Stimulated activated CD8-positive, alpha-beta memory T cell treated with anti-CD3 and anti-CD28 coated beads, Interleukin-2, amount 100 ng/mL, for 1 hour (primary cell): ENCODE results near the gene PARD6G.

Source experiments
- DNase-seq, 2 donors: peaks; one replicate each; pipeline ENCODE4 v3.0.0-alpha.2; 2020; ENCODE audit warnings: low read depth in 2 of 2

PARD6G gene

DNA sequence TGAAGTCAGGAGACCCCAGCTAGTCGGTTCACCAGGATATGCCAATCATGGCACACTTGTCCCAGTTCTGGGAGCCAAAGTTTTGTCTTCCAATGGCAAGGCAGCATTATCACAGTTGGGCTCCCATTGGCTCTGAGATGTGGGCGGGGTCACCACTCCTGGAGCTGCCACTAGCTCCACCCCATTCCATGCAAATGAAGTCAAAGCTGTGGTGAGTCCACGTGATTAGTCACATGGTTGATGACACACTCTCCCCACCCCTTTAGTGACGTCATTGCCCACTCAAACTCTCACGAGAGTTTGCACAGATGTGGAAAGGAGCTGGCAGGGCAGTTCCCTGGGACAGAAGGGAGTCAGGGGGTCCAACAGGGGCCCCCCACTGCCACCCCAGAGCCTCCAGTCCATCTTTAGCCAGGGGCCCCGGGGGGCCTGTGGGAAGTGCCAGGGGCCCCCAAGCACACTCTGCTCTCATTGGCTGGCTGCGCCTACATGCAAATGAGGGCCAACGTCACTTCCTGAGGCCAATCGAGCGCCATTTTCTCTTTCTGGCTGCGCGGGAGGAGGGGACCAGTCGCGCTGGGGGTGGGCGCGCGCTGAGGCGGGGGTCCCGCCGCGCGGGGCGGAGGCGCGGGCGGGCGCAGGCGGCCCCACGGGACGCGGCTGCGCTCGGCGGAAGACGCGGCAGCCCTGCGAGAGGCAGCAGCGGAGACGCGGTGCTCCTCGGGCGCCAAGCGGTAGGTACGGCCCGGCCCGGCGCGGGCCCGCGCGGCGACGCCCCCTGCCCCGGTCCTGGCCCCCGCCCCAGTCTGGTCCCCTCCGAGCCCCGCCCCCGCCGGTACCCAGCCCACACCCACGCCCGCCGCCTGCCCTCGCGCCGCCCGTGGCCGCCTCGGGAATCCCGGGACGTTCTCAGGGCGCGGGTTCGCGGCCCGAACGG is 138.3 kb downstream of the PARD6G start, which contains the start of gene ADNP2:
Gene ADNP2 (plus strand): TSS at position 524 of the 937 bp plus-strand sequence. CDS start 8,281 bp downstream, outside the sequence.
- DNase-seq = peak; percentile 52 to 64

DNA sequence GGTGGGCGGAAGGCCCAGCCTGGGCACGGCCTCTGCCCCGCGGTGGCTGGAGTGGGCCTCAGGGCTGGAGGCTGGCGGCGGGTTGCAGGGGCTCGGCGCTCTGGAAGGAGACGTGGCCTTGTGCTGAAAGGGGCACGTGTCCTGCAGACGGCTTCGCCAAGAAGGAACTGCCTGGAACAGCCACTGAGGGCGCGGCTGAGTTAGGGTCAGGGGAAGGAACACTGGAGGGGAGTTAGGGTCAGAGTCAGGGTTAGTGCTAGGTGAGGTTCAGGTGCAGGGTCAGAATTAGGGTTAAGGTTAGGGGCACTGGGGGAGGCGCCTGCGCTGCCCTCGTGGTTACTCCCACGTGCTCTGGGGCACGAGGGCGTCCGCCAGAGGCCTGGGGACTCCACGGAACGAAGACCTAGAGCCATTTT is 139.2 kb downstream of the PARD6G start:
- DNase-seq = no peak

DNA sequence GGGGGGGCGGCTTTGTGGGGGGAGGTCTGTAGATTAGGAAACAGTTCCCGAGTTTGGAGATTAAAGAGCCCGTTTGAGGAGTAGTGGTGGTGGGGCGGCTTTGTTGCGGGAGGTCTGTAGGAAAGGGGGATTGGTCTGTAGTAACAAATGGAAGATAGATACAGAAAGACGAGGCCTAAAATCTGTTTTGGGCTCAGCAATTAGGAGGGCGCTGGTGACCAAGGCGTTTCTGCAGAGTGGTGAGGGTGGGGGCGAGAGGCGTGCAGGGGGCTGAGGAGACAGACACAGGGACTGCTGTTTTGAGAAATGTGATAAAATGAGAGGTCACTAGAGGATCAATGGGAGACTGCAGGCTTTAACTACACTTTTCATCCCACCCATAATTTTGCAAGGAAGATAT is 139.9 kb downstream of the PARD6G start:
- DNase-seq = no peak
